OCI-LY3 (cell line): ENCODE measurements around the gene EWSR1.
A peak's percentile ranks its signal among the peaks of the same experiment; 100 is the strongest.

Experiments
- H2AFZ ChIP-seq: fragments of 200-600, 300-600 bp; shearing (Covaris generic); 2 replicates; pipeline ENCODE4 v1.6.0; 2014; ENCODE audit warnings: antibody characterized with exemption, low read depth, low read length
- H3K27ac ChIP-seq: fragments of 200-600, 300-600 bp; sonication (generic); 2 replicates; pipeline ENCODE4 v1.5.1; 2014; ENCODE audit warnings: mild to moderate bottlenecking, low read length, moderate library complexity, mixed read lengths
- H3K27me3 ChIP-seq: fragments of 200-600, 300-600 bp; sonication (generic); 2 replicates; pipeline ENCODE4 v1.6.1; 2014; ENCODE audit warnings: low read depth, low read length, mixed read lengths
- H3K36me3 ChIP-seq: fragments of 200-600, 300-600 bp; sonication (generic); replicated peaks from 2 replicates; pipeline ENCODE3; 2014; ENCODE audit warnings: low read depth, low read length, mixed read lengths
- H3K4me1 ChIP-seq: fragments of 300-600, 200-600 bp; sonication (generic); 2 replicates; pipeline ENCODE4 v1.6.1; 2014; ENCODE audit warnings: low read length, mixed read lengths
- H3K4me2 ChIP-seq: fragments of 200-600, 300-600 bp; sonication (generic); 2 replicates; pipeline ENCODE4 v1.6.1; 2014; ENCODE audit warnings: low read length, mixed read lengths
- H3K4me3 ChIP-seq: fragments of 300-600, 200-600 bp; sonication (generic); 2 replicates; pipeline ENCODE4 v1.5.1; 2014; ENCODE audit warnings: antibody characterized with exemption, mild to moderate bottlenecking, low read length, moderate library complexity
- H3K79me2 ChIP-seq: fragments of 300-600, 200-600 bp; shearing (Covaris generic); 2 replicates; pipeline ENCODE4 v1.6.1; 2014; ENCODE audit warnings: mild to moderate bottlenecking, low read length, mixed read lengths
- H3K9ac ChIP-seq: fragments of 300-600, 200-600 bp; shearing (Covaris generic); 2 replicates; pipeline ENCODE4 v1.6.0; 2014; ENCODE audit warnings: mild to moderate bottlenecking, low read length, moderate library complexity
- H3K9me3 ChIP-seq: fragments of 200-600, 300-600 bp; shearing (Covaris generic); 2 replicates; pipeline ENCODE4 v1.6.1; 2014; ENCODE audit warnings: low read length, mixed read lengths; ENCODE audit not compliant: insufficient read depth
- H4K20me1 ChIP-seq: fragments of 200-600, 300-600 bp; sonication (generic); 2 replicates; pipeline ENCODE4 v1.6.1; 2016; ENCODE audit warnings: low read length, mixed read lengths; ENCODE audit not compliant: insufficient read depth
- CTCF ChIP-seq: fragments of 200-600, 300-600 bp; sonication (generic); IDR thresholded peaks from 2 replicates; pipeline ENCODE4 v1.5.1; 2014; ENCODE audit warnings: antibody characterized with exemption, low read length, low read depth
- EZH2phosphoT487 ChIP-seq: fragments of 200-600 bp; shearing (Covaris generic); IDR thresholded peaks from 2 replicates; pipeline ENCODE4 v1.6.1; 2018; ENCODE audit warnings: antibody characterized with exemption, mixed run types, low read depth

Gene EWSR1

GRCh38 chr22:29268511-29269229, 602 bp downstream of the EWSR1 start:
- Histone ChIP-seq H3K27ac (peak overlapping the region; percentile 87), H3K4me2 (peak overlapping the region; percentile 93), H3K9me3 (no peaks in the 10 kb centered on the region), H3K27me3 (no peaks in the 10 kb centered on the region), H3K4me3 (peak overlapping the region; percentile 81), H4K20me1 (peaks cover 49% of the 10 kb centered on the region), H3K36me3 (peaks cover 68% of the 10 kb centered on the region), H3K9ac (peak overlapping the region; percentile 99), H2AFZ (no peak overlapping the region), H3K79me2 (peaks cover 85% of the 10 kb centered on the region), H3K4me1 (peaks cover 31% of the 10 kb centered on the region)
- TF ChIP-seq EZH2phosphoT487 (no peak), CTCF (no peak)

- peaks cover 68% of the 10 kb centered on the region for H3K36me3 ChIP-seq
- no peak overlapping the region for H2AFZ ChIP-seq
Measured at GRCh38 chr22:29269230-29269604, 1.1 kb downstream of the EWSR1 start.

GRCh38 chr22:29269731-29270474, 1.8 kb downstream of the EWSR1 start:
- Histone ChIP-seq H3K36me3 (peaks cover 70% of the 10 kb centered on the region), H3K27me3 (no peaks in the 10 kb centered on the region)
- no peak for TF ChIP-seq EZH2phosphoT487
- no peak for TF ChIP-seq CTCF

More at GRCh38 chr22:29269230-29269604, 1.1 kb downstream of the EWSR1 start:
- peaks cover 54% of the 10 kb centered on the region for H4K20me1 ChIP-seq
- H3K9ac ChIP-seq, result peak overlapping the region; percentile 99
- peaks cover 31% of the 10 kb centered on the region for H3K4me1 ChIP-seq
- H3K9me3 ChIP-seq, result no peaks in the 10 kb centered on the region
- H3K4me2 ChIP-seq, result peak overlapping the region; percentile 93
- H3K27me3 ChIP-seq, result no peaks in the 10 kb centered on the region
- peak overlapping the region; percentile 81 for H3K4me3 ChIP-seq
- peaks cover 90% of the 10 kb centered on the region for H3K79me2 ChIP-seq
- H3K27ac ChIP-seq, result peak overlapping the region; percentile 87
- TF ChIP-seq CTCF, result no peak
- no peak for TF ChIP-seq EZH2phosphoT487

GRCh38 chr22:29270475-29271271, 2.6 kb downstream of the EWSR1 start:
- TF ChIP-seq EZH2phosphoT487, result no peak
- no peak for TF ChIP-seq CTCF
- peak overlapping the region; percentile 81 for H3K4me3 ChIP-seq
- H4K20me1 ChIP-seq, result peaks cover 69% of the 10 kb centered on the region
- H3K9ac ChIP-seq, result peak overlapping the region; percentile 99
- no peaks in the 10 kb centered on the region for H3K9me3 ChIP-seq
- peaks cover 100% of the 10 kb centered on the region for H3K79me2 ChIP-seq
- no peaks in the 10 kb centered on the region for H3K27me3 ChIP-seq
- no peak overlapping the region for H3K27ac ChIP-seq
- no peak overlapping the region for H2AFZ ChIP-seq
- peak overlapping the region; percentile 93 for H3K4me2 ChIP-seq
- peaks cover 73% of the 10 kb centered on the region for H3K36me3 ChIP-seq
- H3K4me1 ChIP-seq, result peaks cover 31% of the 10 kb centered on the region

More at GRCh38 chr22:29269731-29270474, 1.8 kb downstream of the EWSR1 start:
- H3K4me2 ChIP-seq, result peak overlapping the region; percentile 93
- H3K4me1 ChIP-seq, result peaks cover 31% of the 10 kb centered on the region
- peak overlapping the region; percentile 87 for H3K27ac ChIP-seq
- peak overlapping the region; percentile 99 for H3K9ac ChIP-seq
- H4K20me1 ChIP-seq, result peaks cover 61% of the 10 kb centered on the region
- H3K4me3 ChIP-seq, result peak overlapping the region; percentile 81
- H3K9me3 ChIP-seq, result no peaks in the 10 kb centered on the region
- H3K79me2 ChIP-seq, result peaks cover 97% of the 10 kb centered on the region
- H2AFZ ChIP-seq, result no peak overlapping the region
